Mucosa of rectum (tissue), 2 donors: ENCODE results near the gene USP25.

ENCODE experiments used
- H3K27ac ChIP-seq, 2 donors: one replicate each; pipeline ENCODE4 v1.7.0; 2013; ENCODE audit warnings: inconsistent platforms in 2 of 2, low read depth in 2 of 2, low read length in 2 of 2
- H3K27me3 ChIP-seq, 2 donors: one replicate each; pipeline ENCODE4 v1.7.0; 2013; ENCODE audit warnings: low read length in 2 of 2; ENCODE audit not compliant: control insufficient read depth in 2 of 2, insufficient read depth in 2 of 2
- H3K36me3 ChIP-seq, 2 donors: one replicate each; pipeline ENCODE4 v1.7.0; 2013; ENCODE audit warnings: low read length in 2 of 2; ENCODE audit not compliant: control insufficient read depth in 2 of 2, insufficient read depth in 2 of 2
- H3K4me1 ChIP-seq, 2 donors: one replicate each; pipeline ENCODE4 v1.7.0; 2013; ENCODE audit warnings: low read length in 2 of 2, mild to moderate bottlenecking in 1 of 2; ENCODE audit not compliant: control insufficient read depth in 2 of 2, insufficient read depth in 2 of 2
- H3K4me3 ChIP-seq, 2 donors: one replicate each; pipeline ENCODE4 v1.7.0; 2013; ENCODE audit warnings: low read length in 2 of 2
- H3K9ac ChIP-seq, 2 donors: one replicate each; pipeline ENCODE4 v1.7.0; 2013; ENCODE audit warnings: low read length in 2 of 2, low read depth in 1 of 2, mild to moderate bottlenecking in 1 of 2
- H3K9me3 ChIP-seq, 2 donors: one replicate each; pipeline ENCODE4 v1.7.0; 2013; ENCODE audit warnings: low read length in 2 of 2; ENCODE audit not compliant: control insufficient read depth in 2 of 2
- donor health status: healthy.
- donor health status: Normal muscosa, but diverticular disease.

The USP25 gene

GRCh38 chr21:15774590-15774989, 44.8 kb downstream of the USP25 start:
- Histone ChIP-seq H3K4me3 (no peak overlapping the region), H3K4me1 (peaks cover 0 to 2% of the 10 kb centered on the region in 2 donors), H3K9me3 (no peaks in the 10 kb centered on the region), H3K27ac (no peak overlapping the region), H3K27me3 (no peaks in the 10 kb centered on the region), H3K9ac (no peak overlapping the region), H3K36me3 (peaks cover 0 to 4% of the 10 kb centered on the region in 2 donors)

GRCh38 chr21:15775291-15775690, 45.5 kb downstream of the USP25 start:
- Histone ChIP-seq H3K9ac (no peak overlapping the region), H3K36me3 (peaks cover 0 to 4% of the 10 kb centered on the region in 2 donors), H3K4me1 (peaks cover 0 to 2% of the 10 kb centered on the region in 2 donors), H3K4me3 (no peak overlapping the region), H3K27ac (no peak overlapping the region), H3K27me3 (no peaks in the 10 kb centered on the region), H3K9me3 (no peaks in the 10 kb centered on the region)

- no peak overlapping the region for H3K4me3 ChIP-seq
- H3K27ac ChIP-seq: no peak overlapping the region
- no peaks in the 10 kb centered on the region for H3K27me3 ChIP-seq
- peaks cover 1 to 4% of the 10 kb centered on the region in 2 donors for H3K36me3 ChIP-seq
- no peak overlapping the region for H3K9ac ChIP-seq
- peaks cover 0 to 2% of the 10 kb centered on the region in 2 donors for H3K4me1 ChIP-seq
- no peaks in the 10 kb centered on the region for H3K9me3 ChIP-seq
Observed at GRCh38 chr21:15775981-15776380, 46.2 kb downstream of the USP25 start.

GRCh38 chr21:15776818-15777217, 47.0 kb downstream of the USP25 start:
- H3K27me3 ChIP-seq: no peaks in the 10 kb centered on the region

GRCh38 chr21:15781986-15782385, 52.2 kb downstream of the USP25 start:
- H3K36me3 ChIP-seq: peaks cover 13 to 18% of the 10 kb centered on the region in 2 donors
- H3K4me1 ChIP-seq: no peaks in the 10 kb centered on the region
- H3K27me3 ChIP-seq: no peaks in the 10 kb centered on the region
- no peak overlapping the region for H3K9ac ChIP-seq
- H3K27ac ChIP-seq: no peak overlapping the region
- H3K4me3 ChIP-seq: no peak overlapping the region
- H3K9me3 ChIP-seq: peaks cover 0 to 3% of the 10 kb centered on the region in 2 donors

More at GRCh38 chr21:15776818-15777217, 47.0 kb downstream of the USP25 start:
- Histone ChIP-seq H3K36me3 (peaks cover 7 to 9% of the 10 kb centered on the region in 2 donors), H3K9ac (no peak overlapping the region), H3K9me3 (no peaks in the 10 kb centered on the region), H3K27ac (no peak overlapping the region), H3K4me3 (no peak overlapping the region), H3K4me1 (peaks cover 0 to 2% of the 10 kb centered on the region in 2 donors)

GRCh38 chr21:15788847-15789523, 59.2 kb downstream of the USP25 start:
- no peaks in the 10 kb centered on the region for H3K27me3 ChIP-seq
- no peaks in the 10 kb centered on the region for H3K9me3 ChIP-seq
- no peaks in the 10 kb centered on the region for H3K4me1 ChIP-seq
- H3K27ac ChIP-seq: no peak overlapping the region
- H3K4me3 ChIP-seq: no peak overlapping the region
- H3K9ac ChIP-seq: no peak overlapping the region
- no peaks in the 10 kb centered on the region for H3K36me3 ChIP-seq

- H3K4me1 ChIP-seq: peaks cover 0 to 3% of the 10 kb centered on the region in 2 donors
- H3K27me3 ChIP-seq: no peaks in the 10 kb centered on the region
- no peaks in the 10 kb centered on the region for H3K9me3 ChIP-seq
- no peak overlapping the region for H3K4me3 ChIP-seq
- H3K27ac ChIP-seq: no peak overlapping the region
- peaks cover 0 to 2% of the 10 kb centered on the region in 2 donors for H3K36me3 ChIP-seq
- no peak overlapping the region for H3K9ac ChIP-seq
Observed at GRCh38 chr21:15793109-15793508, 63.3 kb downstream of the USP25 start.

- no peak overlapping the region for H3K27ac ChIP-seq
- peaks cover 0 to 3% of the 10 kb centered on the region in 2 donors for H3K4me1 ChIP-seq
- H3K9me3 ChIP-seq: no peaks in the 10 kb centered on the region
Observed at GRCh38 chr21:15793550-15794235, 63.9 kb downstream of the USP25 start.

GRCh38 chr21:15794277-15794912, 64.6 kb downstream of the USP25 start:
- no peak overlapping the region for H3K9ac ChIP-seq
- H3K4me3 ChIP-seq: no peak overlapping the region
- no peaks in the 10 kb centered on the region for H3K9me3 ChIP-seq
- no peak overlapping the region for H3K27ac ChIP-seq
- H3K4me1 ChIP-seq: peaks cover 0 to 3% of the 10 kb centered on the region in 2 donors
- H3K36me3 ChIP-seq: peaks cover under 1 to 2% of the 10 kb centered on the region in 2 donors
- H3K27me3 ChIP-seq: no peaks in the 10 kb centered on the region

More at GRCh38 chr21:15793550-15794235, 63.9 kb downstream of the USP25 start:
- Histone ChIP-seq H3K36me3 (peaks cover 0 to 2% of the 10 kb centered on the region in 2 donors), H3K27me3 (no peaks in the 10 kb centered on the region), H3K4me3 (no peak overlapping the region), H3K9ac (no peak overlapping the region)

- peaks cover 0 to 3% of the 10 kb centered on the region in 2 donors for H3K4me1 ChIP-seq
- no peaks in the 10 kb centered on the region for H3K9me3 ChIP-seq
- no peak overlapping the region for H3K4me3 ChIP-seq
- H3K27ac ChIP-seq: no peak overlapping the region
- H3K9ac ChIP-seq: no peak overlapping the region
- H3K27me3 ChIP-seq: no peaks in the 10 kb centered on the region
- peaks cover 2 to 3% of the 10 kb centered on the region in 2 donors for H3K36me3 ChIP-seq
Observed at GRCh38 chr21:15795533-15795932, 65.8 kb downstream of the USP25 start.
